Measurements from ENCODE around the gene CLSTN1.

DNA sequence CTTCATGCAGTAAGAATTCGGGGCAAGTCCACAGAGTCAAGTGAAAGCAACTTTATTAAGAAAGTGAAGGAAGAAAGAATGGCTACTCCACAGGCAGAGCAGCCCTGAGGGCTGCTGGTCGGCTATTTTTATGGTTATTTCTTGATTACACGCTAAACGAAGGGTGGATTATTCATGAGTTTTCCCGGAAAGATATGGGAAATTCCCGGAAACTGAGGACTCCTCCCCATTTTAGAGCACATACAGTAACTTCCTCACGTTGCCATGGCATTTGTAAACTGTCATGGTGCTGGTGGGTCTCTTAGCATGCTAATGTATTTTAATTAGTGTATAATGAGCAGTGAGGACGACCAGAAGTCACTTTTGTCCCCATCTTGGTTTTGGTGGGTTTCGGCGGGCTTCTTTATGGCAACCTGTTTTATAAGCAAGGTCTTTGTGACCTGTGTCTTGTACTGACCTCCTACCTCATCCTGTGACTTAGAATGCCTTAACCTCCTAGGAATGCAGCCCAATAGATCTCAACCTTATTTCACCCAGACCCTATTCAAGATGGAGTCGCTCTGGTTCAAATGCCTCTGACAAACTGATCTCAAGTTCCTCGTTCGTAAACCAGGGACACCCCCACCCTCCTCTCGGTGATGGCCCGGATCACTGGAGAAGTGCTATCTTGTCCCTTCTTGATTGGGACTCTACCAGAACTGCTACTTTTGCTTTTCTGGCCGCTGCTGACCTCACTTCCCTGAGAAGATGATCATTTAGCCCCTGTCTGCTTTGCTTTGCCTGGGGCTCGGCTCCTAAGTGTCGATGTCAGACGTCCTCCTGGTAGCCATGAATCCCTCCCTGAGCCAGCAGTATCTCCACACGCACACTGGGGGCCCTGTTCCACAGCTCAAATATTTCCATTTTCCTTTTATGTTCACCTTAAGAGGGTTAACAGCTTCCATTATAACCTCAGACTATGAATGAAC, 48.8 kb downstream of the CLSTN1 start:
- TF ChIP-seq POLR2A (IDR thresholded peaks at IDR 0.05; ENCODE audit: low read depth, low read length) (no peak), POLR2AphosphoS5 (IDR thresholded peaks at IDR 0.05; ENCODE audit: low read depth, low read length) (no peak)
